HCEC 1CT (cell line): ENCODE measurements around the gene TRIM71.
"Not testable (repeated sequence)": the region's sequence is repeated elsewhere in the genome, so short reads cannot be mapped to it uniquely, and the experiment has no call there.

Experiments used
- DNase-seq: peaks from one replicate; pipeline ENCODE4 v3.0.0-alpha.2; 2017

Gene TRIM71

GRCh38 chr3:32820430-32820829, 2.6 kb downstream of the TRIM71 start:
- DNase-seq = no peak

- no peak for DNase-seq
Measured at GRCh38 chr3:32820971-32821685, 3.3 kb downstream of the TRIM71 start.

GRCh38 chr3:32821686-32822296, 4.0 kb downstream of the TRIM71 start:
- no peak for DNase-seq

- DNase-seq = no peak
Measured at GRCh38 chr3:32822609-32823498, 5.1 kb downstream of the TRIM71 start.

- not testable (repeated sequence) for DNase-seq
Measured at GRCh38 chr3:32823641-32824184, 5.9 kb downstream of the TRIM71 start.

GRCh38 chr3:32825601-32826375, 8.0 kb downstream of the TRIM71 start:
- no peak for DNase-seq

GRCh38 chr3:32831062-32831461, 13.3 kb downstream of the TRIM71 start:
- DNase-seq = no peak

- no peak for DNase-seq
Measured at GRCh38 chr3:32831791-32832190, 14.0 kb downstream of the TRIM71 start.

- no peak for DNase-seq
Measured at GRCh38 chr3:32832193-32832592, 14.4 kb downstream of the TRIM71 start.

GRCh38 chr3:32835049-32835371, 17.2 kb downstream of the TRIM71 start:
- no peak for DNase-seq

GRCh38 chr3:32835961-32836360, 18.2 kb downstream of the TRIM71 start:
- no peak for DNase-seq

- DNase-seq = no peak
Measured at GRCh38 chr3:32836601-32837000, 18.8 kb downstream of the TRIM71 start.

- no peak for DNase-seq
Measured at GRCh38 chr3:32837366-32837765, 19.6 kb downstream of the TRIM71 start.

- no peak for DNase-seq
Measured at GRCh38 chr3:32837789-32838188, 20.0 kb downstream of the TRIM71 start.

- DNase-seq = no peak
Measured at GRCh38 chr3:32839714-32840085, 21.9 kb downstream of the TRIM71 start.

- DNase-seq = no peak
Measured at GRCh38 chr3:32840086-32840841, 22.5 kb downstream of the TRIM71 start.

GRCh38 chr3:32841341-32841740, 23.5 kb downstream of the TRIM71 start:
- DNase-seq = no peak

GRCh38 chr3:32841867-32842470, 24.2 kb downstream of the TRIM71 start:
- no peak for DNase-seq

GRCh38 chr3:32842531-32842931, 24.7 kb downstream of the TRIM71 start:
- no peak for DNase-seq

GRCh38 chr3:32842987-32843386, 25.2 kb downstream of the TRIM71 start:
- DNase-seq = no peak

GRCh38 chr3:32843510-32844321, 25.9 kb downstream of the TRIM71 start:
- no peak for DNase-seq
